Ascending aorta (tissue), 2 donors: ENCODE results near the gene PDPK1. TPM values are rescaled to one million over a fixed set of nuclear protein-coding genes. Genes with fewer than 3 reads are reported as not detected.
A peak's percentile ranks its signal among the peaks of the same experiment; 100 is the strongest.

ENCODE experiments used
- DNase-seq, 2 donors: peaks; one replicate each; pipeline ENCODE4 v3.0.0-alpha.2; 2019; ENCODE audit warnings: low spot score in 2 of 2
- H3K27ac ChIP-seq, 2 donors: fragments of 200-600 bp; sonication (generic); one replicate each; pipeline ENCODE4 v1.5.1; 2016 to 2017; ENCODE audit warnings: mild to moderate bottlenecking in 1 of 2
- H3K27me3 ChIP-seq: fragments of 200-600 bp; sonication (generic); one replicate; pipeline ENCODE4 v1.5.1; 2017
- H3K36me3 ChIP-seq, 2 donors: fragments of 200-600 bp; sonication (generic); one replicate each; pipeline ENCODE4 v1.5.1; 2016
- H3K4me1 ChIP-seq, 2 donors: fragments of 200-600 bp; sonication (generic); one replicate each; pipeline ENCODE4 v1.5.1; 2016 to 2017; ENCODE audit warnings: mild to moderate bottlenecking in 1 of 2
- H3K4me3 ChIP-seq, 2 donors: fragments of 200-600 bp; sonication (generic); one replicate each; pipeline ENCODE4 v1.5.1; 2016 to 2017; ENCODE audit warnings: mild to moderate bottlenecking in 1 of 2
- H3K9me3 ChIP-seq, 2 donors: fragments of 200-600 bp; sonication (generic); one replicate each; pipeline ENCODE4 v1.5.1; 2016
- intact Hi-C: fragments of 100-400 bp; cut with DNase I; formaldehyde crosslinking; loops from one replicate; pipeline ENCODE4 v1.15.1; 2023
- total RNA-seq: library from RNA; depleted of rRNA; stranded (reverse); fragments of >200 nt; gene quantifications from one replicate; pipeline ENCODE4 v1.1.0, GENCODE V29; 2016
- TF ChIP-seq, protein P1 (sequence below), 3 experiments: fragments of 200-600 bp in 2 of 3; fragments of 450-650 bp in 1 of 3; sonication (generic) in 2 of 3; IDR thresholded peaks; one replicate each; pipeline ENCODE4 v1.5.1; 2016 to 2019; ENCODE audit warnings: antibody characterized with exemption in 3 of 3, mild to moderate bottlenecking in 1 of 3, moderate library complexity in 1 of 3

Gene PDPK1
- total RNA-seq, 1 donor from 2014 or later: 23.2 TPM

DNA sequence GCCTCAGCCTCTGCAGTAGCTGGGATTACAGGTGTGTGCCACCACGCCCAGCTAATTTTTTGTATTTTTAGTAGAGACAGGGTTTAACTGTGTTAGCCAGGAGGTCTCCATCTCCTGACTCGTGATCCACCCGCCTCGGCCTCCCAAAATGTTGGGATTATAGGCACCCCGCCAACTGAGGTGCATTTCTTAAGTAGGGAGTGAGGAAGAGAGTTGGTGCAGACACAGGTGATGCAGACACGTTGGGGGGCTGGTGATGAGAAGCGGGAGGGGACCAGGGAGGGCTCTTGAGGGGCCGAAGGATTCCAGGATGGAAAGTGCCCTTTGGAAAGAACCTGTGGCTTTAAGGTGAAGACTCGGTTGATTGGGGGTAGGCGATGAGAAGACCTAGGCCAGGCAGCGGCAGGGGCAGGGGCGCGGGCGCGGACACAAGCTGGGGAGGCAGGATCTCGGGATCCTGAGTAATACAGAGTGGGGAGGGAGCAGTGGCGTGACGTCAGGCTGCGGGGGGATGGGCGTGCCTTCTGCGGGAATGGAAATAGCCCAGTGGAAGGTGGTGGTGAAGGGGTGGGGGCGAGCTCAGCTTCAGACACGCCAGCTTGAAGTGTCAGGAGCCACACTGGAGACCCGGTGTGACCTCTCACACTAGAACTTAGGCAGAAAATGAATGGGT is 26.6 kb upstream of the PDPK1 start:
- H3K27ac ChIP-seq: no peak overlapping the region
- H3K36me3 ChIP-seq: no peaks in the 10 kb centered on the region
- no peaks in the 10 kb centered on the region for H3K9me3 ChIP-seq
- H3K4me1 ChIP-seq: peaks cover 4 to 20% of the 10 kb centered on the region in 2 donors
- TF ChIP-seq, protein P1, sequence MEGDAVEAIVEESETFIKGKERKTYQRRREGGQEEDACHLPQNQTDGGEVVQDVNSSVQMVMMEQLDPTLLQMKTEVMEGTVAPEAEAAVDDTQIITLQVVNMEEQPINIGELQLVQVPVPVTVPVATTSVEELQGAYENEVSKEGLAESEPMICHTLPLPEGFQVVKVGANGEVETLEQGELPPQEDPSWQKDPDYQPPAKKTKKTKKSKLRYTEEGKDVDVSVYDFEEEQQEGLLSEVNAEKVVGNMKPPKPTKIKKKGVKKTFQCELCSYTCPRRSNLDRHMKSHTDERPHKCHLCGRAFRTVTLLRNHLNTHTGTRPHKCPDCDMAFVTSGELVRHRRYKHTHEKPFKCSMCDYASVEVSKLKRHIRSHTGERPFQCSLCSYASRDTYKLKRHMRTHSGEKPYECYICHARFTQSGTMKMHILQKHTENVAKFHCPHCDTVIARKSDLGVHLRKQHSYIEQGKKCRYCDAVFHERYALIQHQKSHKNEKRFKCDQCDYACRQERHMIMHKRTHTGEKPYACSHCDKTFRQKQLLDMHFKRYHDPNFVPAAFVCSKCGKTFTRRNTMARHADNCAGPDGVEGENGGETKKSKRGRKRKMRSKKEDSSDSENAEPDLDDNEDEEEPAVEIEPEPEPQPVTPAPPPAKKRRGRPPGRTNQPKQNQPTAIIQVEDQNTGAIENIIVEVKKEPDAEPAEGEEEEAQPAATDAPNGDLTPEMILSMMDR (IDR thresholded peaks at IDR 0.05): no peak
- peak in 1 of 2 donors; percentile 86 for DNase-seq
- no peaks in the 10 kb centered on the region for H3K27me3 ChIP-seq
- H3K4me3 ChIP-seq: no peak overlapping the region
- intact Hi-C loops: loop anchor here (5.0 to 10.0 kb wide), 3 partner anchors 244 to 546 kb away; partner anchors contain the start of genes ELOB, RNF151, RNPS1 and RPS2

DNA sequence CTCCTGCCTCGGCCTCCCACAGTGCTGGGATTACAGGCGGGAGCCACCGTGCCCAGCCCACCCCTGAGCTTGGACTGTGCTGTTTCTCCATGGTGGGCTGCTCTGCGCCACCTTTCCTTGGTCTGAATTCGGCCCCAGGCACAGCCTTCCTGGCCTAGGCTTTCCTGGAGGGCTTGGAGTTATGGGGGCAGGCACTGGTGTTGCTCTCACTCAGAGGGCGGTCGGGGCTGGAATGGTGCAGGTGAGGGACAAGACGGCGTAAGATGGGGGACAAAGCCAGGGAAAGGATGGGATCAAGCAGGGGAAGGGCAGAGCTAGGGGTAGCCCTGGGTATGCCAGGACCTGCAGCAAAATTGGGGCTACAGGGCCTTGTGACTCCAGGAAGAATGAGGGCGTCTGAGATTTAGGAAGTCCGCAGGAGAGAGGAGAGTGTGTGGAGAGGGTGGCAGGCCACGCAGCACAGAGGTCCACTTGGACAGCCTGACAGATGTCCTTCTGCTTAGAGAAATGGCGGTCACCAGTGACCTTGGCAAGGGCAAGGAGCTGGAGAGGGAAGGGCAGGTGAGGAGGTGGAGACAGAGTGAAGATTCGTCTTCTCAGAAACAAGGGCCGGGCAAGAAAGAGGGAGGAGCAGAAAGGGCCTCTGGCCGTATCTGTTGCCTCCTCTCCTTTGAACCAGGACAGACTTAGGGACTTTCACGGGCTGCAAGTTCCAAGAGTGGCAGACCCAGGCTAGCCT is 25.7 kb upstream of the PDPK1 start:
- intact Hi-C loops: loop anchor here (2.0 to 10.0 kb wide), 5 partner anchors 21 to 547 kb away; partner anchors contain the start of genes ELOB, RNF151, RNPS1 and RPS2
- TF ChIP-seq, protein P1 (IDR thresholded peaks at IDR 0.05): no peak
- H3K4me3 ChIP-seq: no peak overlapping the region
- peaks cover 12 to 27% of the 10 kb centered on the region in 2 donors for H3K4me1 ChIP-seq
- DNase-seq: no peak
- H3K27ac ChIP-seq: peak overlapping the region in 1 of 2 donors; percentile 96
- no peaks in the 10 kb centered on the region for H3K9me3 ChIP-seq
- H3K27me3 ChIP-seq: no peaks in the 10 kb centered on the region
- no peaks in the 10 kb centered on the region for H3K36me3 ChIP-seq

DNA sequence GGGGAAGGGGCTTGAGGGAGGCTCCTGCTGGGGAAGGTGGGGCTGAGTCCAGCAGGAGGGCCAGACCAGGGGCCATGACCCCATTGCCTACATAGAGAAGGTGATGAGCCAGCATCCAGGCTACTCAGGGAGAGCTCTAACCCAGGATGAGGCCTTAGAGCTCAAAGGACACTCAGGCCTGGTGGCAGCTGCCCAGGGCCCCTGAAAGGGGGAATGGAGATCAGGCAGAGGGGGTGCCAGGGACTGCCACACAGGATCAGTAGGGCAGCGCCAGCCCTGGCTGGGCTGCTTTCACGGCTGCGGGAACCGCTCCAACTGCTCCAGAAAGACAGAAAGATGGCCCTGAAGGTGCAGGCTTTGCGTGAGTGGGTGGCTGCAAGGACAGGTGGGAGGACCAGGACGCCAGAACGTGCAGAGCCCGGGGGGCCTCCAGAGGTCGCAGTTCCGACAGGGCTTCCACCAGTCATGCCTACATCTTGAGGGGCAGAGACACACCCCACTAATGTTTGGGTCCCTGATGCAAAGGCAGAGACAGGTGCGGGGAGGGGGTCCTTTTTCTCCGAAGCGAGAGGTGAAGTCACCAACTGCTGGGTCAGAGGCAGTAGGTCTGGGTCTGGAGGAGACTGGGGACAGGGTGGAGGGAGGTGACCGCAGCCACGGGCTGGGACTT is 25.0 kb upstream of the PDPK1 start:
- no peaks in the 10 kb centered on the region for H3K9me3 ChIP-seq
- no peaks in the 10 kb centered on the region for H3K27me3 ChIP-seq
- H3K36me3 ChIP-seq: no peaks in the 10 kb centered on the region
- peak overlapping the region; percentile 96 to 97 for H3K27ac ChIP-seq
- H3K4me1 ChIP-seq: peaks cover 12 to 34% of the 10 kb centered on the region in 2 donors
- intact Hi-C loops: loop anchor here (2.0 to 10.0 kb wide), 5 partner anchors 20 to 548 kb away; partner anchors contain the start of genes ELOB, RNF151, RNPS1 and RPS2
- TF ChIP-seq, protein P1 (IDR thresholded peaks at IDR 0.05): no peak
- peak overlapping the region; percentile 81 to 98 for H3K4me3 ChIP-seq
- DNase-seq: no peak

DNA sequence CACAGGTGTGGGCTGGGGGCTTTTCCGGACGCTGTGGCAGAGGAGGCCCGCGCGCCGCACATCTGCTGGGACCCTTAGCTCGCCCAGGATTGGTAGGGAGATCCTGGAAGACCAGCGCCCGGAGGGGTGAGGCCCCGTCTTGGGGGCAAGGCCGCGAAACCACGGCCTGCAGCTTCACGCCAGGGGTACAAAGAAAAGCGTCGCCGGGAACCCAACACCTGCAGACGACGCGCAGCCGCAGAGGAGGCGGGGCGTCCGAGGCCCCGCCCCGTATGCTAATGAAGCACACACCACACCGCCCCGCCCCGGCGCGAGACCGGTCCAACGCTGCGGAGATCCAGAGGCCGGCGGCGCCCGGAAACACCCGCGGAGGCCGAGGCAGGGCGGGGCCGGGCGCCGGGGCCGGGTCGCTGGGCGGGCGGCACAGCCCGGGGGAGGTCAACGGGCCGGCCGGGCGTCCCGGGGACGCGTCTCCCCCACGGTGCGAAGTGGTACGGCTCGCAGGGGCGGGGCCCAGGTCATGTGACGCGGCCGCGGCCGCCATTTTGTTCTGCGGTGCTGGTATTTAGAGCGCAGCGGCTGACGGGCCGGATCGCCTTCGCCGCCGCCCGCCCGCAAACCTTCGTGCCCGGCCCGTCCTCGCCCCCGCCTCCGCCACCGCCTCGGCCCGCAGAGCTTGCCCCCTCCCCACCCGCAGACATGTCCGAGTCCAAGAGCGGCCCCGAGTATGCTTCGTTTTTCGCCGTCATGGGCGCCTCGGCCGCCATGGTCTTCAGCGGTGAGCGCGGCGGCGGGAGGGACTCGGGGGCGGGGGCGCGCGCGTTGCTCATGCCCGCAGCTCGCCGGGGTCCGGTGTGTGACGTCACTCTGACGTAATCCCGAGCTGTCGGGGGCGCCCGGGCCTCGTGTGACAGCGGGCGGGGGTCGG is 24.2 kb upstream of the PDPK1 start, which contains the start of gene ATP6V0C:
Gene ATP6V0C (plus strand): TSS at position 548 of the 928 bp plus-strand sequence. CDS start 152 bp downstream, at position 700.
- H3K27me3 ChIP-seq: no peaks in the 10 kb centered on the region
- intact Hi-C loops: loop anchor here (2.0 to 10.0 kb wide), 5 partner anchors 19 to 549 kb away; partner anchors contain the start of genes ELOB, RNF151, RNPS1 and RPS2
- H3K36me3 ChIP-seq: peaks cover 0 to 1% of the 10 kb centered on the region in 2 donors
- TF ChIP-seq, protein P1 (IDR thresholded peaks at IDR 0.05): no peak
- peak; percentile 74 to 95 for DNase-seq
- no peaks in the 10 kb centered on the region for H3K9me3 ChIP-seq
- peak within 1 kb of the TSS; percentile 96 to 97 for H3K27ac ChIP-seq
- H3K4me3 ChIP-seq: peak within 1 kb of the TSS; percentile 81 to 98
- H3K4me1 ChIP-seq: peaks cover 12 to 42% of the 10 kb centered on the region in 2 donors
